ENCODE data around the gene TNNC2. TPM values are rescaled to one million over a fixed set of nuclear protein-coding genes. Genes with fewer than 3 reads are reported as not detected.

The TNNC2 gene
- total and polyA plus RNA-seq, 2 of the 13 experiments (the other 11 are each of a cell fraction or from before 2014, with no cell fraction given): 1.8 to 4.7 TPM

- TF ChIP-seq AKNA (CRISPR knock-in tag; IDR thresholded peaks at IDR 0.05; ENCODE audit: borderline replicate concordance) (no peak), MEF2D (CRISPR knock-in tag; IDR thresholded peaks at IDR 0.05) (no peak; the same call in 1 of the 2 replicates), LBX2 (CRISPR knock-in tag; IDR thresholded peaks at IDR 0.05; ENCODE audit: borderline replicate concordance) (peak; percentile 46; the same call in 1 of the 2 replicates), ZBTB46 (CRISPR knock-in tag; IDR thresholded peaks at IDR 0.05; ENCODE audit: borderline replicate concordance) (no peak), MAFF (IDR thresholded peaks at IDR 0.05; ENCODE audit: low read depth, low read length) (no peak), ZBTB49 (CRISPR knock-in tag; IDR thresholded peaks at IDR 0.05; ENCODE audit: borderline replicate concordance) (no peak), ZNF775 (CRISPR knock-in tag; IDR thresholded peaks at IDR 0.05; ENCODE audit: borderline replicate concordance) (peak; percentile 83; the same call in 1 of the 2 replicates), ATM (IDR thresholded peaks at IDR 0.05; ENCODE audit: borderline replicate concordance) (no peak), MEIS2 (CRISPR knock-in tag; IDR thresholded peaks at IDR 0.05) (no peak; the same call in 1 of the 2 replicates), FOXO1 (CRISPR knock-in tag; IDR thresholded peaks at IDR 0.05) (no peak), ZNF484 (CRISPR knock-in tag; IDR thresholded peaks at IDR 0.05; ENCODE audit: borderline replicate concordance, low read depth) (no peak), ZNF513 (CRISPR knock-in tag; conservative IDR thresholded peaks at IDR 0.05) (no peak), ZNF44 (CRISPR knock-in tag; IDR thresholded peaks at IDR 0.05) (no peak), ZNF264 (CRISPR knock-in tag; IDR thresholded peaks at IDR 0.05) (no peak)
Observed at GRCh38 chr20:45833030-45833882, 6.1 kb upstream of the TNNC2 start, which contains the start of gene SNX21 (continued).
